ENCODE measurements around the gene PIP4P1.

DNA sequence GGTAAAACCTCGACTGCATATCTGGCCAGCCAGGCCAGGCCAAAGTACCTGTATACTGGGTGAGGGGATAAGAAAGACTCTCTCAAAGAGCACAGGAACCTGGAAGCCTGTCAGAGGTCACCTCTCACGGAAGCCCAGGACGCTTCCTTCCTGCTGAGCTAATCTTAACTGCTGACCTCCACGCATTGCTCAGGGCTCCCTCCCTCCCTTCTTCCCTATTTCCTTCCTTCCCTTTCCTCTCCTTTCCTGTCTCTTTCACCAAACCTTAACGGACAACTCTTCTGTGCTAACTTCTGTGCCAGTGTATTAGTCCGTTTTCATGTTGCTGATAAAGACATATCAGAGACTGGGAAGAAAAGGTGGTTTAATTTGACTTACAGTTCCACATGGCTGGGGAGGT is 29.3 kb upstream of the PIP4P1 start:
- TF ChIP-seq EZH2 (optimal IDR thresholded peaks at IDR 0.05; ENCODE audit: low read depth, low read length) (no peak), EZH2phosphoT487 (IDR thresholded peaks at IDR 0.05; ENCODE audit: low read length) (no peak)
- TF ChIP-seq, protein P1, sequence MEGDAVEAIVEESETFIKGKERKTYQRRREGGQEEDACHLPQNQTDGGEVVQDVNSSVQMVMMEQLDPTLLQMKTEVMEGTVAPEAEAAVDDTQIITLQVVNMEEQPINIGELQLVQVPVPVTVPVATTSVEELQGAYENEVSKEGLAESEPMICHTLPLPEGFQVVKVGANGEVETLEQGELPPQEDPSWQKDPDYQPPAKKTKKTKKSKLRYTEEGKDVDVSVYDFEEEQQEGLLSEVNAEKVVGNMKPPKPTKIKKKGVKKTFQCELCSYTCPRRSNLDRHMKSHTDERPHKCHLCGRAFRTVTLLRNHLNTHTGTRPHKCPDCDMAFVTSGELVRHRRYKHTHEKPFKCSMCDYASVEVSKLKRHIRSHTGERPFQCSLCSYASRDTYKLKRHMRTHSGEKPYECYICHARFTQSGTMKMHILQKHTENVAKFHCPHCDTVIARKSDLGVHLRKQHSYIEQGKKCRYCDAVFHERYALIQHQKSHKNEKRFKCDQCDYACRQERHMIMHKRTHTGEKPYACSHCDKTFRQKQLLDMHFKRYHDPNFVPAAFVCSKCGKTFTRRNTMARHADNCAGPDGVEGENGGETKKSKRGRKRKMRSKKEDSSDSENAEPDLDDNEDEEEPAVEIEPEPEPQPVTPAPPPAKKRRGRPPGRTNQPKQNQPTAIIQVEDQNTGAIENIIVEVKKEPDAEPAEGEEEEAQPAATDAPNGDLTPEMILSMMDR (IDR thresholded peaks at IDR 0.05; ENCODE audit: low read length) = no peak

Data from MM.1S (cell line).